MCF 10A (cell line): ENCODE results near the gene MED15. TPM values are rescaled to one million over a fixed set of nuclear protein-coding genes. Genes with fewer than 3 reads are reported as not detected.
A peak's percentile ranks its signal among the peaks of the same experiment; 100 is the strongest.

ENCODE experiments used
- BruUV-seq: library from RNA; stranded (reverse); fragments of 400-500 nt; replicated peaks from 2 replicates; lab custom pipeline; 2021; lab: Mats Ljungman, UMichigan
- CTCF ChIA-PET: fragments of 300-600 bp; sonication (Branson Sonifier 250); formaldehyde crosslinking; extraction: SDS; loops from one replicate; lab custom pipeline; 2021; ENCODE audit warnings: antibody characterized with exemption, inconsistent platforms; lab: Yijun Ruan, JAX
- POLR2A ChIA-PET: fragments of 300-600, 350-650 bp; sonication (Branson Sonifier 250); formaldehyde crosslinking; extraction: SDS; loops from one replicate; lab custom pipeline; 2020; ENCODE audit warnings: antibody characterized with exemption, inconsistent platforms; lab: Yijun Ruan, JAX
- DNase-seq: peaks from one replicate; pipeline ENCODE4 v3.0.0-alpha.2; 2018; ENCODE audit not compliant: unreplicated experiment
- H3K27ac Mint-ChIP-seq: one replicate; pipeline ENCODE4 v1.8.0; 2022; ENCODE audit warnings: mild to moderate bottlenecking, low read depth, mixed read lengths; ENCODE audit not compliant: unreplicated experiment
- H3K27me3 Mint-ChIP-seq: one replicate; pipeline ENCODE4 v1.8.0; 2022; ENCODE audit warnings: mixed read lengths; ENCODE audit not compliant: insufficient read depth, unreplicated experiment
- H3K36me3 Mint-ChIP-seq: one replicate; pipeline ENCODE4 v1.8.0; 2022; ENCODE audit warnings: mild to moderate bottlenecking, moderate library complexity, mixed read lengths; ENCODE audit not compliant: insufficient read depth, unreplicated experiment
- H3K4me1 Mint-ChIP-seq: one replicate; pipeline ENCODE4 v1.8.0; 2022; ENCODE audit warnings: mixed read lengths; ENCODE audit not compliant: insufficient read depth, unreplicated experiment
- H3K4me3 Mint-ChIP-seq: one replicate; pipeline ENCODE4 v1.8.0; 2022; ENCODE audit warnings: mild to moderate bottlenecking, moderate library complexity, mixed read lengths; ENCODE audit not compliant: unreplicated experiment
- H3K9me3 Mint-ChIP-seq: one replicate; pipeline ENCODE4 v1.8.0; 2022; ENCODE audit warnings: mixed read lengths; ENCODE audit not compliant: unreplicated experiment
- intact Hi-C: fragments of 100-400 bp; cut with micrococcal nuclease; formaldehyde crosslinking; loops from 2 replicates; pipeline ENCODE4 v1.14.1; 2022
- total RNA-seq: library from RNA; stranded (reverse); gene quantifications from 2 replicates; pipeline ENCODE4 v1.2.3, GENCODE V29; 2022
- TF ChIP-seq, protein P1 (sequence below): fragments of 200-600 bp; IDR thresholded peaks from one replicate; pipeline ENCODE4 v1.8.0; 2022; ENCODE audit warnings: antibody characterized with exemption, mild to moderate bottlenecking; ENCODE audit not compliant: unreplicated experiment

The MED15 gene
- total RNA-seq, 1 experiment from 2014 or later = 122 TPM

DNA sequence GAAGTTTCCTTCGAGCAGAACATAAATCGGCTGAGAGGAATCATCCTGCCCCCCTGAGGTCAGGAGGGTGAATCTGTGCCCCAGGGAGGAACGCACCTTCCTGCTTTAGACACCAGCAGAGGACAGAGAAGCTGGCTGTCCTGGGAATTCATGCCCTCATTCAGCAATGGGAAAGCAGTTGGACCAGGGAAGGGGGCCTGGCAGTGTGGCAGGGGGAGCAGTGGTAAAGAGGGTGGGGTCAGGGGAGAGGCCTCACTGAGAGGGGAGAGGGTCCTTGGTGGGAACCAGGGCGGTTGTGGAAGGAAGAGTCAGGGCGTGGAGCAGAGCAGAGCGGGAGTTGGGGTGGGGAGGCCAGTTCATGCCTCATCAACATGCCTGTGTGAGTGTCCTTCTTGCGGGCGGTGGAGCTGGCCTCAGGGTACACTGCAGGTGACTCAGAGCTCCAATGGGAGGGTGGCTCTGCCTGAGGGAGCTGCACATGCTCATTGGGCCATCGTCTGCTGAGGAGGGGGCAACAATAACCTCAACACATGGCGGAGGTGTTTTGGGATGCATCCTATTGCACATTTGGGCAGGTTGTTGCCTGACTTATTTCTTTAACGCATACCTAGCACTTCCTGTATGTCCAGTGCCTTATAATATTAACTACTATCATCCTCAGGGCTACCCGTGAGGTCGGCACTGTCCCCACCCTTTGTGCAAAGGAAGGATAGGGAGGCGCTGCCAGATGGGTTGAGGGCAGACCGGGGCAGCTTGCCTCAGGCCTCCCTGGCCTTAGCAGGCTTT is 23.2 kb downstream of the MED15 start:
- no TSS peak for BruUV-seq
- TF ChIP-seq, protein P1, sequence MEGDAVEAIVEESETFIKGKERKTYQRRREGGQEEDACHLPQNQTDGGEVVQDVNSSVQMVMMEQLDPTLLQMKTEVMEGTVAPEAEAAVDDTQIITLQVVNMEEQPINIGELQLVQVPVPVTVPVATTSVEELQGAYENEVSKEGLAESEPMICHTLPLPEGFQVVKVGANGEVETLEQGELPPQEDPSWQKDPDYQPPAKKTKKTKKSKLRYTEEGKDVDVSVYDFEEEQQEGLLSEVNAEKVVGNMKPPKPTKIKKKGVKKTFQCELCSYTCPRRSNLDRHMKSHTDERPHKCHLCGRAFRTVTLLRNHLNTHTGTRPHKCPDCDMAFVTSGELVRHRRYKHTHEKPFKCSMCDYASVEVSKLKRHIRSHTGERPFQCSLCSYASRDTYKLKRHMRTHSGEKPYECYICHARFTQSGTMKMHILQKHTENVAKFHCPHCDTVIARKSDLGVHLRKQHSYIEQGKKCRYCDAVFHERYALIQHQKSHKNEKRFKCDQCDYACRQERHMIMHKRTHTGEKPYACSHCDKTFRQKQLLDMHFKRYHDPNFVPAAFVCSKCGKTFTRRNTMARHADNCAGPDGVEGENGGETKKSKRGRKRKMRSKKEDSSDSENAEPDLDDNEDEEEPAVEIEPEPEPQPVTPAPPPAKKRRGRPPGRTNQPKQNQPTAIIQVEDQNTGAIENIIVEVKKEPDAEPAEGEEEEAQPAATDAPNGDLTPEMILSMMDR = no peak
- DNase-seq = peak; percentile 77
- Mint-ChIP-seq H3K4me3 (peak overlapping the region; percentile 72), H3K9me3 (no peaks in the 10 kb centered on the region), H3K36me3 (peaks cover 38% of the 10 kb centered on the region), H3K27me3 (no peaks in the 10 kb centered on the region), H3K27ac (peak overlapping the region; percentile 98), H3K4me1 (peaks cover 61% of the 10 kb centered on the region)
- ChIA-PET CTCF (interaction anchor here (0.6 to 2.4 kb wide), 9 partner anchors 10 to 254 kb away, joined by 3 to 8 read pairs (median 4); partner anchors contain the start of gene KLHL22), POLR2A (interaction anchor here (1.0 to 10.3 kb wide), 15 partner anchors 9 to 211 kb away, joined by 3 to 332 read pairs (median 5); partner anchors contain the start of genes DGCR6L, KLHL22, MED15 and ZNF74)
- intact Hi-C loops = loop anchor here (1.0 to 5.0 kb wide), 3 partner anchors 16 to 39 kb away; partner anchors contain the start of gene KLHL22

GRCh38 chr22:20531154-20531403 is 23.7 kb downstream of the MED15 start:
- H3K27me3 Mint-ChIP-seq = no peaks in the 10 kb centered on the region
- TF ChIP-seq, protein P1 = no peak
- H3K36me3 Mint-ChIP-seq = peaks cover 38% of the 10 kb centered on the region
- no peak for DNase-seq
- H3K4me3 Mint-ChIP-seq = peak overlapping the region; percentile 72
- H3K4me1 Mint-ChIP-seq = peaks cover 59% of the 10 kb centered on the region
- CTCF ChIA-PET = interaction anchor here (0.6 to 2.4 kb wide), 7 partner anchors 15 to 253 kb away, joined by 3 to 8 read pairs (median 5); no protein-coding TSS in a partner anchor
- peak overlapping the region; percentile 98 for H3K27ac Mint-ChIP-seq
- intact Hi-C loops = loop anchor here (2.0 to 5.0 kb wide), 2 partner anchors 16 to 34 kb away; partner anchors contain the start of gene KLHL22
- H3K9me3 Mint-ChIP-seq = no peaks in the 10 kb centered on the region
- BruUV-seq = no TSS peak
- POLR2A ChIA-PET = interaction anchor here (1.0 to 10.3 kb wide), 14 partner anchors 9 to 211 kb away, joined by 3 to 332 read pairs (median 4); partner anchors contain the start of genes DGCR6L, KLHL22, MED15 and ZNF74

GRCh38 chr22:20531404-20532201 is 24.2 kb downstream of the MED15 start:
- CTCF ChIA-PET = interaction anchor here (0.6 to 2.4 kb wide), 8 partner anchors 9 to 37 kb away, joined by 3 to 8 read pairs (median 5); no protein-coding TSS in a partner anchor
- Mint-ChIP-seq H3K36me3 (peaks cover 34% of the 10 kb centered on the region), H3K27ac (peak overlapping the region; percentile 98), H3K27me3 (no peaks in the 10 kb centered on the region), H3K9me3 (no peaks in the 10 kb centered on the region), H3K4me3 (peak overlapping the region; percentile 72), H3K4me1 (peaks cover 57% of the 10 kb centered on the region)
- no TSS peak for BruUV-seq
- POLR2A ChIA-PET = interaction anchor here (0.8 to 10.3 kb wide), 12 partner anchors 8 to 212 kb away, joined by 3 to 332 read pairs (median 9); partner anchors contain the start of genes DGCR6L, KLHL22, MED15 and ZNF74
- intact Hi-C loops = loop anchor here (2.0 to 5.0 kb wide), 2 partner anchors 17 to 34 kb away; partner anchors contain the start of gene KLHL22
- TF ChIP-seq, protein P1 = no peak
- DNase-seq = peak; percentile 95
